DOHH2 (cell line): ENCODE measurements around the gene SPATA6.

ENCODE experiments used
- EZH2phosphoT487 ChIP-seq: fragments of 200-600 bp; sonication (generic); IDR thresholded peaks from 2 replicates; pipeline ENCODE4 v1.6.1; 2017; ENCODE audit warnings: borderline replicate concordance, mild to moderate bottlenecking, antibody characterized with exemption, low read length, moderate library complexity, mixed read lengths
- TF ChIP-seq, protein P1 (sequence below): fragments of 200-600 bp; sonication (generic); IDR thresholded peaks from one replicate; pipeline ENCODE4 v1.5.1; 2014; ENCODE audit warnings: antibody characterized with exemption, mild to moderate bottlenecking, low read depth, low read length; ENCODE audit not compliant: poor library complexity, severe bottlenecking

DNA sequence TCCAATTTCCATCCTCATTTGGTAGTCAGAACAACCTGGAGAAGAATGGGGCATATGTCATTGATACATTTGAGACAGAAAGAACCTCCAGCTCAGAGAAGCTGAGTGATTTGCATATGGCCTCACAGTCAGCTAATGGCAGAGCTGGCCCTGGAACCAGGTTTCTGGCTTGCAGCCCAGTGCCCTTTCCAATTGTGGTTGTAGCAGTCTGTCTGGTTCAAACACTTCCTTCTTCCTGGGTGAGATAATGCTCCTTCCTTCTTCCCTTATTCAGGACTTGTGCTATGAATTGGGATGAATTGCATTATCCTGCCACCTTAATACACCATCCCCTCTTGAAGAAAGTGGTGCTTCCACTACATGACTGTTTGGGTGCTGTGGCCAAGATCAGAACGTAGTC is 225.3 kb downstream of the SPATA6 start:
- TF ChIP-seq, protein P1, sequence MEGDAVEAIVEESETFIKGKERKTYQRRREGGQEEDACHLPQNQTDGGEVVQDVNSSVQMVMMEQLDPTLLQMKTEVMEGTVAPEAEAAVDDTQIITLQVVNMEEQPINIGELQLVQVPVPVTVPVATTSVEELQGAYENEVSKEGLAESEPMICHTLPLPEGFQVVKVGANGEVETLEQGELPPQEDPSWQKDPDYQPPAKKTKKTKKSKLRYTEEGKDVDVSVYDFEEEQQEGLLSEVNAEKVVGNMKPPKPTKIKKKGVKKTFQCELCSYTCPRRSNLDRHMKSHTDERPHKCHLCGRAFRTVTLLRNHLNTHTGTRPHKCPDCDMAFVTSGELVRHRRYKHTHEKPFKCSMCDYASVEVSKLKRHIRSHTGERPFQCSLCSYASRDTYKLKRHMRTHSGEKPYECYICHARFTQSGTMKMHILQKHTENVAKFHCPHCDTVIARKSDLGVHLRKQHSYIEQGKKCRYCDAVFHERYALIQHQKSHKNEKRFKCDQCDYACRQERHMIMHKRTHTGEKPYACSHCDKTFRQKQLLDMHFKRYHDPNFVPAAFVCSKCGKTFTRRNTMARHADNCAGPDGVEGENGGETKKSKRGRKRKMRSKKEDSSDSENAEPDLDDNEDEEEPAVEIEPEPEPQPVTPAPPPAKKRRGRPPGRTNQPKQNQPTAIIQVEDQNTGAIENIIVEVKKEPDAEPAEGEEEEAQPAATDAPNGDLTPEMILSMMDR = no peak
- TF ChIP-seq EZH2phosphoT487 = no peak
